GM19351 (cell line): ENCODE measurements around the gene SH3PXD2A.

ENCODE experiments used
- ATAC-seq: cut with Tn5 transposase; IDR thresholded peaks from one replicate; pipeline ENCODE4 v1.9.1; 2021; ENCODE audit warnings: mild to moderate bottlenecking, moderate library complexity; ENCODE audit not compliant: unreplicated experiment

Gene SH3PXD2A

DNA sequence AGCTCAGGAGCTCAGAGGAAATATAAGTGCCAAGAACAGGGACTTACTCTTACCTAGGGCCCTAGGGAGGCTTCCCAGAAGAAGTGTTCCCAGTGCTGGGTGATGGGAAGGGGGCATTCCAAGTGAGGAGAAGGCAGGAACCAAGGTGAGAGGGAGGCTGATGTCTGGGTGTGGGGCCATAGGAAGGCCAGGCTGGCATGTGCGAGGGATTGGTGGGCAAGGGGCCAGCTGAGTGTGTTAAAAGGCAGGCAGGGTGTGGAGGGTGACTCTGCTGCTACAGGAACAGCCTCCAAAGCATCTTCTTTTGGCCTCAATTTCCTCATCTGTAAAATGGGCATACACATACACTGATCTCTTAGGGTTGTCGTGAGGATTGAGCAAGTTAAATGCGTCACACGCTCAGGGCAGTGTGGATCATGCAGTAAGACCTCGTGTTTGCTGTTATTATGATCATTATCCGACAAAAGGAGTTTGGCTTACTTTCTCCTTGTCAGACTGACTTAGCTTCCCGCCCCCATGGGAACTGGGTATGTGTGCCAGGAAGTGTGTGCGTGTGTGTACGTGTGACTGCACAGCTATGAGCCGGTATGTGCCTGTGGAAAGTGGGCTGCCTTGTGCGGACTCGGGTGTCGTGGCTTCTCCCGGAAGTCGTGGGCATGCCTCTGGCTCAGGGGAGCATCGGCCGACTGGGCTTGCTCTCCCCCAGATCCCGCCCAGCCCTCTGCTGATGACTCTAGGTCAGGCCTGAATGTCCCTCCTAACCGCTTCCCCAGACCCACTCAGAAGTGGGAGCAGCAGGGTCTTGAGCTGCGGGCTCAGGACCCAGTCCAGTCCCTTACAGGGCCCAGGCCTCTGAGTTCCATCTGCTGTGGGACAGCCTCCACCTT lies 302.3 kb downstream of the SH3PXD2A start:
- ATAC-seq, result no peak

DNA sequence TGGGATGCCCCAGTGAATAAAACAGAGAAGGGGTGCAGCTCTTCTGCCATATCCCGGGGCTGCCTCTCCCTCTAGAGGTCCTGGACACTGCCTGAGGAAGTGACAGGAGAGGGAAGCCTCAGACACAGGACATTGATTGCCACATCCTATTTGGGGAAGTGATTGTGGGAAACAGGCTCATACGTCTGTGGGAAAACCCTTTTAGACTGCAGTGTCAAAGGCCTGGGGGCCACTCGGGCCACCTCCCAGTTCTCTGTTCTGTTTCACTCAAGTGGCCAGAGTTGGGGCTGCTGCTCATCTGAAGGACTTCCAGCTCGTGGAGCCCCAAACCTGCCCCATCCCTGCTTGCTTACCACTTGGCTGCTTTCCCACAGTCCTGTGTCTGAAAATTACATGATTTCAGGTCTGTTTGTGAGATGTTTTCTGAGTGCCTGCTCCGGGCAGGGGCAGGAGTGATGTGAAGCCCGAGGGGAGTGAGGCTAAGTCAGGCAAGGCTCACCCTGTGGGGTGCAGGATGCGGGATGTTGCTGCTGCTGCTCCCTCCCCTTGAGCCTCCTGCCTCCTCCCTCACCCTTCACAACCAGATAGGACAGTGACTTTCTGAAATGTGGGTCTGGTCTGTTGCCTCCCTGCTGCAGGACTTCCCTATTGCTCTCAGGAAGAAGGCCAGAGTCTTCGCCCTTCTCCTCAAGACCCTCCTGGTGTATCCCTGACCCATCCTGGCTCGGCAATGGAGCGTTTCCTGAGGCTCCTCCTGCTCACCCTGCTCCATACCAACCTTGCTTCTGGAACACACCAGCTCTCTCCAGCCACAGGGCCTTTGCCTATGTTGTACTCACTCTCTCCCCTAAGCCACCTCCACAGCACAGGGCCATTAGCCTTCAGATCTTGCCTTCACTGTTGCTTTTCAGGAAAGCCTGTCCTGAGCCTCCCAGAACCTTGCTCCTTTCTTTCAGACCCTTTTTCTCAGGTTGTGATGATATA lies 303.5 kb downstream of the SH3PXD2A start:
- ATAC-seq, result no peak

DNA sequence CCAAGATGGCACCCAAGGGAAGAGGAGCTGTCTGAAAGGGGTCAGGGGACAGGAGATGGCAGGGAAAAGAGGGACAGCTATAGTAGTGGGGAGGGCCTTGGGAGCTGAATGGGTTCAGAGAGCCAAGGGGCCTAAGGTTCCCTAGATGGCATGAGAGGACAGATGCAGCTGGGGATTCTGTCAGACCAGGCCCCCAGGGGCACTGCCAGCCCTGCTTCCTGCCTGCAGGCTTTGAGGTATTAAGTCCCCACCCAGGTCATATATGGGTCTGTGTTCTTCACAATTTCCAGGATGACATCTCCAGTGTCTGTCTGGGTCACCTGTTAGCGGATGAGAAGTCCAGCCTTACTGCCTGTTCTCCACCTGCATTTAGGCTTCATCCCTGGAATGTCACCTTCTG lies 305.1 kb downstream of the SH3PXD2A start:
- ATAC-seq, result no peak

DNA sequence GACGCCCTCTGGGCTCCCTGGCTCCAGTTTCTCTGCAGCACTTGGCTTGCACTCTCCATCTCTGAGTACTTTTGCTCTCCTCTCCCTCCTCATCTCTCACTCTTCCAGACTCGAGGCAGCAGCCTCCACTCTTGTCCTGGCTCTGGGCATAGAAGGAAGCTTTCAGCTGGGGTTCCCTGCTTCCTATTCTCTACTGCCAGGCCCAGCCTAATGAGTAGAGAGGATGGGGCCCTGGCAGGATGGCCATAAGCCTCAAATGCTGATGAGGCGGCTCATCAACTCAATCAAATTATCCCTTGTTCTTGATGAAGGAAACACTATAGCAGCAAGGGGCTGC lies 306.1 kb downstream of the SH3PXD2A start:
- ATAC-seq, result no peak

DNA sequence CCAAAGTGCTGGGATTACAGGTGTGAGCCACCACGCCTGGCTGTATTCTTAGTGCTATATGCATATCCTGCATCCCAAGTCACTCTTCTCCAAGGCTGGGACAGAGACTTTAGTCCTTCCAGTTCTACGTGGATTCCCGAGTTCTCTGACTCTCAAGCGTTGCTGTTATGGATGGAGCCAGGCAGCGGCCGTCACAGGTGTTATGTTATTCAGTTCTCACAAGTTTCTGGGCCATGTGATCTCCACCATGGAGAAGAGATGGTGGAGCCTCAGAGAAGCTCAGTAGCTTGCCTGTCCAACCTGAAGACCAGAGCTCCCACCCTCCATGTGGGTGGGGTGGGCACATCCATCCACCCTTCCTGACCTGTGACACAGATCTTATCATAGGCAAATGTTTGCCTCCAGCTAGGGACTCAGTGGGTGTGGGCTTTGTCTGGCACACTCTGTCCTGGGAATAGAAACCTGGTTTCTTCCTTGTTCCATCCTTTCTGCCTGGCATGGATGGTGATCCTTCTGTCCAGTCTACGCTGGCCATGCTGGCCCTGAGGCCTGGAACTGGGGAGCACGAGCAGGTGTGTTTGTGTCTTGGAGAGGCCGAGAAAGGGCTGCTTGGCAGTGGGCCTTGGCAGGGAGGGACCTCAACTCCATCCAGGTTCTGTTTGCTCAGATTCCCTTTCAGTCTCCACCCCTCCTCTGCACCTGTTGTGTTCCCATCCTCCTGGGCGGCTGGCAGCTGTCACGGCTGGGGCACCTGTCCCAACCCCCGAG lies 306.6 kb downstream of the SH3PXD2A start:
- ATAC-seq, result no peak

DNA sequence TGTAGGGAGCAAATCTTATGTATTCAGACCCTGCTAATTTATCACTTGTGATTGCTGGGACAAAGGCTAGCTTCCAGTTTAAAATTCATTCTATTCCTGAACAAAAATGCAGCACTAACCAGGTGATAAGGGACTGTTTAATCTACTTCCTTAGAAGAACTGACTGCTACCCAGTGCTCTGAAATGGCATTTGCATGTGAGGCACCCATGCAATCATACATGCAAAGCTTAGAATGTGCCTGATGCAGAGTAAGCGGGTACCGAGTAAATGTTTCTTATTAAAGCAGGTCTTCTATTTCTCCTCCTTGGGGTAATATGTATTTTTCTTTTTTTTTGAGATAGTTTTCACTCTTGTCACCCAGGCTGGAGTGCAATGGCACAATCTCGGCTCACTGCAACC lies 307.4 kb downstream of the SH3PXD2A start:
- no peak for ATAC-seq

DNA sequence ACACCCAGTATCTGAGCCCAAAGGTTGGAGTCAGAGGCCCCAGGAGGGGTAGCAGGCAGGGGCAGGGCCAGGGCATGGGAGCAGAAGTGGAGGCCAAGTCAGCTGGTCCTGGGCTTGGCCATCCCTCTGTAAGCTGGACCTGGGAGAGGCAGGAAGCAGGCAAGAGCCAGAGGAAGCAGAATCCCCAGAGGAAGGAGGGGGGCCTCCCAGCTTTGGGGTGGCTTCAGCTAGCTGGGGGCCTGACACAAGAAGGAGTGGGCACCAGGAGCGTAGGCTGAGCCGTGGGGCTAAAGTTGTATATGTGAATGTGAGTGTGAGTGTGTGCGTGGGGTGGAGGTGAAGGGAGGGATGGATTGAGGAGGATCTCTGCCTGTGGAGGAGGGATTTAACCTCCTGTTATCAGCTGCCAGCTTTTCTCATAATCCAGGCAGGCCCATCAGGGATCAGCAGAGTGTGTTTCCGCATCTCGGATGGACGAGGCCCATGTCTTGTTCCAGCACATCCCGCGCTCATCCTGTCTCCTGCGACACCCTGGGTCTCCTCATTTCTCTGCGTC lies 307.9 kb downstream of the SH3PXD2A start:
- no peak for ATAC-seq

DNA sequence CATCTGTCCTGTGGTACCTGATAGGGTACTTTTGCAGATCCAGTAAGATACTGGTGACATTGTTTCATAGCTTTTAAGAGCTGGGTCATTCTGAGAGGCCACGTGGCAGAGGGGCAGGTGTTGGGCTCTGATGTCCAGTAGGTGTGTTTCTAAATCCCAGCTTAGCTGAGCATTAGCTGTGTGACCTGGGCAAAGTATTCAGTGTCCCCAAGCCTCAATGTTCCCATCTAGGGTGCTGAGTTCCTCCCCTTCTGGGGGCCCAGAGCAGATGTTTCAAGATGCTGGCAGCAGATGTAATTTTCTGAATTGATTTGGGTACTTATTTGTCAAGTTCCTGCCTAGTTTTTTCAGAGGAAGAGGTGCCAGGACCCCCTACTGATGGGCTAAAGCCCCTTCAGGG lies 309.0 kb downstream of the SH3PXD2A start:
- ATAC-seq, result no peak

DNA sequence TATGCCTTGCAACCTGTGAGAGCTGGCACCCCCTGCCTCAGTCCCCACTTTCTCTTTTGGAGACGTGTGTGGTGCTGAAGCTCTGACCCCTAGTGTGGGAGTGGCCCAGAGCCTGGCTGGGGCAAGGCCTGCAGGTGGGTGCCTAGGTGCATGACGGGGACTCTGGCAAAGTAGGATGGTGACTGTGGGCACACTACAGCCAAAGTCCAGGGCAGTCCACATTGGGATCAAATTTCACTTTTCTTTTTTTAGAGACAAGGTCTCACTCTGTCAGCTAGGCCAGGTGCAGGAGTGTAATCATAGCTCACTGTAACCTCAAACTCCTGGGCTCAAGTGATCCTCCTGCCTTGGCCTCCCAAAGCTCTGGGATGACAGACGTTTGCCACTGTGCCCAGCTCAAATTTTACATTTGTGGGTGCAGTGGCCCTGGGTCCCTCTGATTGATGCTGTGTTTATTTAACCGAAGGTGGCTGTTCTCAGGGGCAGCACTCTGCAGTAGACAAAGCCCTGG lies 309.6 kb downstream of the SH3PXD2A start:
- no peak for ATAC-seq

DNA sequence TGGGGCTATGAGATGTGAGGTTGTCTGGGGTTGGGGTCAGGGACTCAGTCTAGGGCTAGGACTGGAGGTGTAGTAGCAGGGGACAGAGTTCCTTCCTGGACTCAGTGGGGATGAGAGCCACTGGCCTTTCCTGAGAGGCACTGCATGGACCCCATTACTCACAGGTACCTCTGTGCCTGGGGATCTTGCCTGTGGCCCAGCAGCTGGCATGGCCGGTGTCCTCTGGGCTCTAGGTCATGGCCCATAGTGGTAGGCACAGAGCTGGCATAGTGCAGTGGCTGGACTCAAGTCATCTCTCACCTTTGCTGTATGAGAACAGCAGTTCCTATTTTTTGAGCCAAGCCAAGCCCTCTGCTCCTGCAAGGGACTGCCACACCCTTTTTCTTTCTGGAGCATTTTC lies 310.0 kb downstream of the SH3PXD2A start:
- no peak for ATAC-seq

DNA sequence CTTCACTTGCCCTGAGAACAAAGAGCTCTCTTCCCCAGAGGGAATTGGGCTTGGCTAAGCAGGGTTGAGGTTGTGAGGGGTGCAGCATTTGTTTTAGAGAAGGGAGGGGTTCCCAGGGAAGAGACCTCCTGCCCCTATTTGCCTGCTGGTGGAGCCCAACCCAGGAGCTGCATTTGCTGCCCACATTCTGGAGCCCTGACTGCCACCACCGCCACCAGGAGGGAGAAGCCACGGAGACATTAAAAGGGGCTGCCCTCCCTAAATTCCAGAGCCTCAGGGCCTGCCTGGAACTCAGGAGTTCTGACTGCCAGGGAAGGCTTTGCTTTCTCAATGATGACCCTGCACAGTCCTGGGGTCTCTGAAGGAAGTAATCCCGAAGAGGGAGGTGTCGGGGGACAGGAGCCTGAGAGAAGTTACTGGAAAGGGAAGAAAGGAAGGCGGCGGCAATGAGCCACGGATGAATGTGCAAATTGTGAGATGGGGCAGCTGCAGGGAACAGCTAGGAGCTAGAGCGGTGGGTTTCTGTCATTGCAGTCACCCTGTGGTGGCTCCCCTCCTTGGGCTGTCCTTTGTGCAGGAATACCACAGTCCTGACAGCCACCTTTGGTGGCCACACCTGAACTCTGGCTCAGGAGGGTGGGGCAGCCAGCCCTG lies 310.6 kb downstream of the SH3PXD2A start:
- no peak for ATAC-seq
